SK-N-MC (cell line): ENCODE results near the gene ATCAY.

Experiments used
- EZH2 ChIP-seq: fragments of 200-600 bp; sonication (generic); IDR thresholded peaks from one replicate; pipeline ENCODE4 v1.6.1; 2017; ENCODE audit warnings: antibody characterized with exemption
- POLR2AphosphoS5 ChIP-seq: IDR thresholded peaks from 2 replicates; pipeline ENCODE4 v1.6.1; 2012; ENCODE audit warnings: mild to moderate bottlenecking, low read depth, low read length, borderline replicate concordance

DNA sequence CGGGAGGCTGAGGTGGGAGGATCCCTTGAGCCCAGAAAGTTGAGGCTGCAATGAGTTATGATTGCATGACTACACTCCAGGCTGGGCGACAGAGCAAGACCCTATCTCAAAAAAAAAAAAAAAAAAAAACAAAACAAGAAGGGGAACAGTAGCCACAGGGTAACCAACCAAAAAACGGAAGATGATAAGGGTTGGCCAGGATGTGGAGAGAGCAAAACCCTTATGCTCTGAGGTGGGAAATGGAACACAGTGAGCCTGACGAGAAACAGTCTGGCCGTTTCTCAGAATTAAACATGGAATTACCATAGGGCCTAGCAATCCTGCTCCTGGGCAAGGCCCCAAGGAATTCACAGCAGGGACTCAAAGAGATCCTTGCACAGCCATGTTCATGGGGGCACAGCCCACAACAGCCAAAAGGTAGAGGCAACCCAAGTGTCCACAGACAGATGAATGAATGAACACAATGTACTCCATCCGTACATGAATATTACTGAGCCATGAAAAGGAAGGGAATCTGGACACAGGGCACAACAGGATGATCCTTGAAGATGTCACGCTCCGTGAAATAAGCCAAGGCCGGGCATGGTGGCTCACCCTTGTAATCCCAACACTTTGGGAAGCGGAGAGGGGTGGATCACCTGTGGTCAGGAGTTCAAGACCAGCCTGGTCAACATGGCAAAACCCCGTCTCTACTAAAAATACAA is 63.7 kb downstream of the ATCAY start:
- TF ChIP-seq POLR2AphosphoS5 (no peak), EZH2 (no peak)
